Suppressor macrophage treated with lipopolysaccharide for 1 hour (primary cell): ENCODE measurements around the gene TSPAN13.

ENCODE experiments used
- DNase-seq, 3 donors: peaks; one replicate each; pipeline ENCODE4 v3.0.0-alpha.2; 2020 to 2022

TSPAN13 gene

DNA sequence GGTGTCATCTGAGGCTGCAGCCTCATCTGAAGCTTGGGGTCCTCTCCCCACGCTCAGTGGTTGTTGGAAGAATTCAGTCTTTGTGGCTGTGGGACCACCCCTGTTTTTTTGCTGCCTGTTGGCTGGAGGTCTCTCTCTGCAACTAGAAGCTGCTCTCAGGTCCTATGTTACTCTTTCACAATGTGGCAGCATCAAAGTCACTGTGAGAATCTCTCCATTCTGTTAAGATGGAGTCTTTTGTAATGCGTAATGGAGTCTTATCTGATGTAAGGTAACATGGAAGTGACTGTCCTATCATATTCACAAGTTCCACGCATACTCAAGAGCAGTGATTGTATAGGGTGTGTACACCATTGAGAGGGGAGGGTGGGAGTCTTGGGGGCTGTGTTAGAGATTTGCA, 24.9 kb downstream of the TSPAN13 start:
- no peak for DNase-seq

- peak in 1 of 3 donors; percentile 15 for DNase-seq
Measured at GRCh38 chr7:16779051-16779450, 25.5 kb downstream of the TSPAN13 start.

- DNase-seq: no peak
Measured at GRCh38 chr7:16780596-16780995, 27.0 kb downstream of the TSPAN13 start.

DNA sequence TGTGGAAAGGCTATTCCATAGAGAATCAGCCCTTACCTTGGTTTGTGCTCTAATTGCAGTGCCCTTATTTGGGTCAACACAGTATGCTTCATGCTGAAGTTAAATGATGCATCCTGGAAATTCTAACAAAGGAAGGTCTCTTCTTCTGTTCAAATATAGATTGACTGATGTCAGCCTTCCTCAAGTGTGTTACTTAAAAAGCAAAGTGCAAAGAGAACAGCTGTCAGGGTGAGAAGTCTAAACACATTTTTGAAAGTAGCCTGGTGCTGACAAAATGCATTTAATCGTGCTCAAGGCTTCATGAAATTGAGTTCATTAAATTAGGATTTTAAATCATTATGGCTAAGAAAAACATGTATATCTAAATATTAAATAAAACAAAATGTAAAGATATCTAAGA, 31.8 kb downstream of the TSPAN13 start:
- DNase-seq: no peak

DNA sequence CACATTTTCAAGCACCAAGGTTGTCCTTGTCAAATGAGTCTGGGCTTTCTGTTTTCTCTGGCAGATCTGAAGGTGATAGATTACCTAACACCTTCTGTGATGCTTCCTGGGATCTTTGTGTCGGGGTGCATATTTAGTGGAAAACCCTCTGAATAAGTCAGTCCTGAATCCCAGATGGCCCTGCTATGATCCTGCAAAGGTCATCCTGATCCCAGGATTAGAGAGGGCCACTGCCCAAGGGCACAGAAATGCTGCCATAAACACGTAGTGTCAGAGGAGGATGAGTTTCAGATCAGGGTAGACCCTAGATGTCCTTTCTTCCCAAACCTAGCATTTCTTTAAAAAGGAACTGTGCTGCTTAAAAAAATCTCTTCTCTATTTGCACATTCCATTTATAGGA, 32.3 kb downstream of the TSPAN13 start:
- no peak for DNase-seq

GRCh38 chr7:16786257-16786656, 32.7 kb downstream of the TSPAN13 start:
- DNase-seq: no peak

DNA sequence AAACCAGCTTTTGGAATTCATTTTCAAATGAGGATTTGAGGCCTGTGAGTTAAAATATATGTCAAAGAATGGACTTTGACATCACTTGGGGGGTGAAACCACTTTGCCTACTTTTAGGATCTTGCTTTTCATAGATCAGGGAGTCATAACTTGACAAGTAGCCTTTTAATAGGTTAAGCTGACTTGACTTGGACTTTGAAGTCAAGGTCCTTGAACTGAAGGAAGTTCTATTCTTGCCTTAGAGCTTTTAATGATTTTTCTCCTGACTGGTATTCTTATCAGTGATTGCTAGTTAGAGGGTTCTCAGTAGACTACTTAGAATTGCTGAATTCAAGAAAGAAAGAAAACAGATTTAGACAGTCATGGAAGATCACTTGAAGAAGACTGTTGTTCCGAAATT, 33.6 kb downstream of the TSPAN13 start:
- no peak for DNase-seq

DNA sequence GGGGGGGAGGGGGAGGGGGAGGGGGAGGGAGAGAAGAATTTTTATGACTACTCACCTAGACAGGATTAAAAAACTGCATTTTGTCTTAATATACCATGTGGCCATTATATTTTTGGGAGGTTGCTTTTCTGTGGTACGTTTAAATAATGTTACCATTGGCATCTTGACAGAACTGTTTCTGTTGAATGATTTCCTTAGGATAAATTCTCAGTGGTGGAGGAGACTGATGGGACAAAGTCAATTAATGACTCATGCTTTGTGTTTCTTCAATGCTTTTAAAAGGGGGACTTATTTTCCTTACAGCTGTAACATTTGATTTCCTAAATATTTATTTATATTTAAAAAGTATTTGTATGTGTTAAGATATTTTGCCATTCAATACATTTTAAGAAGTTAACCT, 37.5 kb downstream of the TSPAN13 start:
- DNase-seq: no peak

DNA sequence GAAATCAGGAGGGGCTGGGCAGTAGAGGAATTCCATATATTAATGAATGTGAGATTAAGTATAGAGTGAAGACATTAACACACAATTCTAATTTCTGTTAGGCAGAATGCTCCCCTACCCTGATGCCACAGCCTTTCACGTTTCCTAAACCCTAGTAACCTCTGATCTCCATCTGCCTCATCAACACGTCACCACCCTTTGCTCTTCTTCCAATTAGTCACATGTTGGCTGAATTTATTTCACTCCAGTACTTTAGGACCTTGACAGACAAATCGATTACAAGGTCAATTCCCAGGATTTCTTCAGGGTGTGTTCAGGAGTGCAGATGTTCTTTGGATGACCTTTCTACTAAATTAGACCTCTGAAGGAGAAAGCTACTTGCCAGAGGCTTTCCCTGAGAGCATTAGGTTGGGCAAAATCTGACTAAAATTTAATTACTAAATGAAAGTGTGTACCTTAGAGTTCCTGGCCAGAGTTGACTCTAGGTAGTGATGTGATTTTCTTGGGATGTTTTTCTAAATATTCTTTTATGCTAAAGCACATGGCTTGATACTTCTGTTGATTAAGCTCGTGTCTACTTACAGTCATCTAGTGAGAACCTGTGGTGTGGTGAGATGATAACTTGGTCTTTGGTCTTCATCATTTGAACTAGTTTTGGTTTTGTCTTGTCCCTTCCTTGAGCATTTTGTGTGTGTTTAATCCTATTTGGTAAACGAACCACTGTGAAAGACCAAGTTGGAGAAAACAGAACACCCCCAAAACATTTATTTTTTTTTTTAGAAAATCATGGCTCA, 38.5 kb downstream of the TSPAN13 start:
- no peak for DNase-seq

DNA sequence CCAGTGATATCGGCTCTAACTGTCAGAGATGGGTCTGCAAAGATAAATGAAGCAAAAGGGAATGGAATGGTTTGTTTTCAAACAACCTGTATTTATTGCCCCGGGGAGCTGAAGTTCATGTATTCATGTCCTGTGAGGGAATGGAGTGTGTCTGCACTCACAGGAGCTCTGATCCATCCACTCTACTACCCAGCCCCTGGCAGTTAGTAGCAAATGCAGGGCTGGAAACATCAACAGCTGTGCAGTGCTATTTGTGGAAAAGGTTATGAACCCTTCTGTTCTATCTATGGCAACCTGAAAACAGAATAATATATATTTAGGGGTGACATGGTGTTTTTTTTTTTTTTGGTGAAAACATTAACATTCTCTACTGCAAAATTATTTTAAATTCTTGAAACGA, 41.4 kb downstream of the TSPAN13 start:
- DNase-seq: no peak

DNA sequence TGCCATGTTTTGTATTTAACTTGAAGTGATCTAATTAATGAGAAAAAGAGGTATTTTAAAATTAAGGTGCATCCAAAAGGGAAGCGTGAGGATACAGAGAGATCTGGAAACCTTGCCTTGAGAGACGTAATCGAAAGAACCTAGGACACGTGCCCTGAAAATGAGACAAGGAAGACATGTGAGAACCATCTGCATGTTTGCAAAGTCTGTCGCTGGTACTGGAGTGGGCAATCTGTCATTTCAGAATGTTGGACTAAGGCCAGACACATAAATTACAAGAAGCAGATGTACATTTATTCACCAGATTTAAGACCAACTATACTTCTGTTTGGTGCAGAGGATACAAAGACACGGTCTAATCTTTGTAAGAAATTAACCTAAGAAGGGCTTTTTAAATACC, 42.1 kb downstream of the TSPAN13 start:
- no peak for DNase-seq

GRCh38 chr7:16801111-16801542, 47.6 kb downstream of the TSPAN13 start:
- peak; percentile 67 to 83 (median 74) for DNase-seq

- no peak for DNase-seq
Measured at GRCh38 chr7:16801579-16801978, 48.0 kb downstream of the TSPAN13 start.

- no peak for DNase-seq
Measured at GRCh38 chr7:16803125-16803524, 49.6 kb downstream of the TSPAN13 start.

- no peak for DNase-seq
Measured at GRCh38 chr7:16803881-16804673, 50.5 kb downstream of the TSPAN13 start.

- no peak for DNase-seq
Measured at GRCh38 chr7:16804674-16805439, 51.3 kb downstream of the TSPAN13 start, which contains the start of gene AGR2. TSS of gene AGR2 (minus strand) at chr7:16804999. CDS start at chr7:16801796, 3,203 bp downstream.

GRCh38 chr7:16805441-16805840, 51.9 kb downstream of the TSPAN13 start:
- DNase-seq: no peak

GRCh38 chr7:16810112-16810511, 56.6 kb downstream of the TSPAN13 start:
- no peak for DNase-seq

GRCh38 chr7:16810573-16810972, 57.0 kb downstream of the TSPAN13 start:
- DNase-seq: no peak

DNA sequence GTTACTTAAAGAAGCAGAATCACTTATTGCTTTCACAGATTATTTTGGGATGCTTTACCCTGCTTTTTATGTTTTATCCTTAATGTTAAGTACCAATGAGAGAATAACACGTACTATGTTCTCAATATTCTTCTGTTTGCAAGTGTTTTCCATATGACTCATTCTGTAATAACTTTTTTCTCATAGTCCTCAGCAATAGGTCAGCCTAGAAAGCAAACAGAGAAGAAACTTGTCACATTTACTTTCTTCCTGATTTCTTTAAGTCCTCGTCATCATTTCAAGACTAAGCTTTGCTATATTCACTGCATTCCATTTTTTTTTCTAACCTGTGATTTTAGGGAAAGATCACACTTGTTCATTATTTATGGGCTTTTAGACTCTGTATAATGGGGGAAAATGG, 58.0 kb downstream of the TSPAN13 start:
- peak; percentile 16 to 75 (median 75) for DNase-seq

- no peak for DNase-seq
Measured at GRCh38 chr7:16812542-16813231, 59.1 kb downstream of the TSPAN13 start.

- peak; percentile 37 to 54 (median 47) for DNase-seq
Measured at GRCh38 chr7:16813232-16813616, 59.7 kb downstream of the TSPAN13 start.

DNA sequence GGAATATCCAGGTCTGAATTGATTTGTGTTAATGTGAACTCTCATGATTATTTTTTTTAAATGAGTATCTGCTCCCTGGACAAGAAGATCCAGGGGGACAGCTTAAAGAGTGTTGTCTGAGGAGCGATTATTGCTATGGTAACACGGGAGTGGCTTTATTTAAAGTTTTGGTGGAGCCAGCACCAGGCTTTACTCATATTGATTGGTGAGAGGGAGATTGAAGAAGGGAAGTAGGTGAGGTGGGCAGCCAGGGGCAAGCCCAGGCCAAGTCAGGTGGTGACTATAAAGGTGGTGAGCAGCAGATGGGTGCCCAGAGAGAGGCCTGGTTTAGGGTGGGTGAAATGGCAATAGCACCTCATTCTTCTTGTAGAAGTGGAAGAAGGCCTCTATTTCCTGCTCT, 61.4 kb downstream of the TSPAN13 start:
- no peak for DNase-seq
